PC-3 (cell line): ENCODE results near the gene CYTH1. TPM values are rescaled to one million over a fixed set of nuclear protein-coding genes. Genes with fewer than 3 reads are reported as not detected.
"Not testable (repeated sequence)": the region's sequence is repeated elsewhere in the genome, so short reads cannot be mapped to it uniquely, and the experiment has no call there.

Experiments
- ATAC-seq: fragments of 200-7000 bp; cut with Tn5 transposase; 2 replicates; pipeline ENCODE4 v1.9.1; 2020; ENCODE audit warnings: mild to moderate bottlenecking, moderate library complexity
- BruUV-seq: library from RNA; stranded (reverse); fragments of 400-500 nt; replicated peaks from 2 replicates; lab custom pipeline; 2021; lab: Mats Ljungman, UMichigan
- CTCF ChIA-PET: fragments of 300-600 bp; sonication (Branson Sonifier 250); formaldehyde crosslinking; loops from one replicate; lab custom pipeline; 2022; ENCODE audit warnings: antibody characterized with exemption; lab: Charles Lee
- POLR2A ChIA-PET: fragments of 300-600 bp; sonication (Branson Sonifier 250); formaldehyde crosslinking; loops from one replicate; lab custom pipeline; 2022; ENCODE audit warnings: antibody characterized with exemption; ENCODE audit not compliant: unreplicated experiment; lab: Charles Lee
- DNase-seq: peaks from one replicate; pipeline ENCODE4 v3.0.0-alpha.2; 2015
- H2AFZ ChIP-seq: fragments of 300-600 bp; sonication (generic); 2 replicates; pipeline ENCODE4 v1.6.0; 2016; ENCODE audit warnings: antibody characterized with exemption, low read length
- H3F3A ChIP-seq: fragments of 300-600 bp; sonication (generic); one replicate; pipeline ENCODE4 v1.6.0; 2017; ENCODE audit warnings: antibody characterized with exemption, low read length, control low read depth, mild to moderate bottlenecking; ENCODE audit not compliant: unreplicated experiment
- H3K27ac ChIP-seq: fragments of 300-600 bp; sonication (generic); 2 replicates; pipeline ENCODE4 v1.5.1; 2016; ENCODE audit warnings: mild to moderate bottlenecking, low read length
- H3K27me3 ChIP-seq: fragments of 300-600 bp; sonication (generic); 2 replicates; pipeline ENCODE4 v1.6.1; 2016; ENCODE audit warnings: low read length, mixed read lengths
- H3K36me3 ChIP-seq: fragments of 300-600 bp; sonication (generic); 2 replicates; pipeline ENCODE4 v1.6.1; 2016; ENCODE audit warnings: low read depth, mixed run types, low read length, mixed read lengths
- H3K4me1 ChIP-seq: fragments of 300-600 bp; sonication (generic); 2 replicates; pipeline ENCODE4 v1.5.1; 2016; ENCODE audit warnings: low read length; ENCODE audit not compliant: insufficient read depth
- H3K4me2 ChIP-seq: fragments of 300-600 bp; sonication (generic); 2 replicates; pipeline ENCODE4 v1.6.0; 2016; ENCODE audit warnings: low read length
- H3K4me3 ChIP-seq: fragments of 300-600 bp; sonication (generic); 2 replicates; pipeline ENCODE4 v1.5.1; 2016; ENCODE audit warnings: mild to moderate bottlenecking, low read length, mixed read lengths
- H3K79me2 ChIP-seq: fragments of 300-600 bp; sonication (generic); 2 replicates; pipeline ENCODE4 v1.6.1; 2017; ENCODE audit warnings: low read length, mixed read lengths
- H3K9ac ChIP-seq: fragments of 300-600 bp; sonication (generic); 2 replicates; pipeline ENCODE4 v1.6.0; 2016; ENCODE audit warnings: mild to moderate bottlenecking, low read length
- H3K9me2 ChIP-seq: fragments of 300-600 bp; sonication (generic); replicated peaks from 2 replicates; pipeline ENCODE4 v1.6.1; 2016; ENCODE audit warnings: mixed run types, low read length, mixed read lengths
- H3K9me3 ChIP-seq: fragments of 300-600 bp; sonication (generic); 2 replicates; pipeline ENCODE4 v1.6.1; 2016; ENCODE audit warnings: low read length, mixed read lengths
- H4K20me1 ChIP-seq: fragments of 300-600 bp; sonication (generic); 2 replicates; pipeline ENCODE4 v1.6.1; 2016; ENCODE audit warnings: low read length, mixed read lengths
- CTCF ChIP-seq: fragments of 300-600 bp; sonication (generic); conservative IDR thresholded peaks from 2 replicates; pipeline ENCODE4 v1.5.1; 2017; ENCODE audit warnings: antibody characterized with exemption, low read depth, mild to moderate bottlenecking, low read length
- EZH2 ChIP-seq: fragments of 300-600 bp; sonication (generic); IDR thresholded peaks from one replicate; pipeline ENCODE4 v1.6.1; 2017; ENCODE audit warnings: antibody characterized with exemption, mild to moderate bottlenecking, low read length; ENCODE audit not compliant: unreplicated experiment
- EZH2phosphoT487 ChIP-seq: fragments of 300-600 bp; sonication (generic); IDR thresholded peaks from 2 replicates; pipeline ENCODE4 v1.6.1; 2018; ENCODE audit warnings: mild to moderate bottlenecking, antibody characterized with exemption, low read length, borderline replicate concordance
- intact Hi-C: fragments of 100-400 bp; cut with micrococcal nuclease; formaldehyde crosslinking; loops from 2 replicates; pipeline ENCODE4 v1.9.0; 2023
- total RNA-seq: library from RNA; depleted of rRNA; stranded (reverse); fragments of >200 nt; gene quantifications from 2 replicates; pipeline ENCODE4 v1.2.3, GENCODE V29; 2014

CYTH1 gene
- total RNA-seq, 1 experiment from 2014 or later = 29.7 TPM

- POLR2A ChIA-PET = no interaction called here
- no peaks in the 10 kb centered on the region for H4K20me1 ChIP-seq
- intact Hi-C loops = no loop called here
Measured at GRCh38 chr17:78672005-78672404, 110.1 kb downstream of the CYTH1 start.

GRCh38 chr17:78671726-78672001, 110.4 kb downstream of the CYTH1 start:
- intact Hi-C loops, H3K27ac ChIP-seq, H3K4me1 ChIP-seq: not testable (repeated sequence)

More at GRCh38 chr17:78672005-78672404, 110.1 kb downstream of the CYTH1 start:
- no peak overlapping the region for H3K9ac ChIP-seq
- H3K36me3 ChIP-seq = no peaks in the 10 kb centered on the region
- CTCF ChIA-PET = no interaction called here
- H3K9me3 ChIP-seq = no peaks in the 10 kb centered on the region
- no TSS peak for BruUV-seq
- H3K4me3 ChIP-seq = no peak overlapping the region
- H2AFZ ChIP-seq = no peak overlapping the region
- no peaks in the 10 kb centered on the region for H3F3A ChIP-seq
- H3K9me2 ChIP-seq = no peaks in the 10 kb centered on the region
- DNase-seq = no peak
- no peaks in the 10 kb centered on the region for H3K4me1 ChIP-seq
- H3K4me2 ChIP-seq = no peak overlapping the region
- no peak overlapping the region for H3K27ac ChIP-seq
- TF ChIP-seq CTCF = no peak
- no peak for TF ChIP-seq EZH2phosphoT487
- TF ChIP-seq EZH2 = no peak
- no peak for ATAC-seq
- H3K79me2 ChIP-seq = no peaks in the 10 kb centered on the region
- no peaks in the 10 kb centered on the region for H3K27me3 ChIP-seq

DNA sequence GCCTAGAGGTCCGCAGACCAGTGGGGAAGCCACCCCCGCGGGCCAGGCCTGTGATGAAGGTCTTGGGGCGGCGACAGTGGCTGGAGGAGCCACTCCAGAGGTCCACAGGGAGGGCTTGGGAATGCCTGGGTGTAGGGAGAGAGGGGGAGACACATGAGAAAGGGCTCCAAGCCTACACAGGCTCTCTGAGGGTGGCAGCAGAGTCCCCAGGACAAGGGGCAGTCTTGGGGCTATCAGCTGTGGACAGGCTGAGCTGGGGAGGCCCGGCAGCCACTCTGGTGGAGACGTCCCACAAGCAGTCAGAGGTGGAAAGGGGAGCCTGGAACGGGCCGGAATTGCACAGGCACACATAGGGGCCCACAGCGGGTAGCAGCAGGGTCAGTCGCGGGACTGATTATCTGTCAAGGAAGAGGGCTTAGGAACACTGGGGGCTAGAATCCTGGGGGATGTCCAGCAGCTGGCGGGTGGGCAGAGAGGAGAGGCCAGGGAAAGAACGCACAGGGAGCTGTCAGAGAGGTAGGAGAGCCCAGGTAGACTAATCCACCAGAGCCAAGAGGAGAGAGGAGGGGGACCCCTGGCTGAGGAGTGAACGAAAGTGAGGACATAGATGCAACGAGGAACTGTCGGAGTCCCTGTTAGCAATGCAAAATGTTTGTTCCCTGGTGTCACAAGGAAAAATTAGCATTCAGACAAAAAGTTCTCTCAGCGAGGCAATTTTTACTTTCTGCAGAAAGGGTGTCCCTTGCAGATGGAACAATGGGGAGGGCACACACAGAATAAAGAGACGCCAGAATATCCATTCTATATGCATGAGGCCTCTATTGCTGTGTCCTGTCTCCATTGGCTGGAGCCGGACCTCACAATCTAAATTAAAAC, 111.0 kb downstream of the CYTH1 start:
- Histone ChIP-seq H3K9ac (no peak overlapping the region), H3K4me1 (peaks cover 4% of the 10 kb centered on the region; the same call in 1 of the 2 replicates), H3F3A (no peaks in the 10 kb centered on the region), H4K20me1 (no peaks in the 10 kb centered on the region), H3K9me2 (no peaks in the 10 kb centered on the region), H3K4me3 (no peak overlapping the region), H3K9me3 (no peaks in the 10 kb centered on the region), H3K36me3 (no peaks in the 10 kb centered on the region), H3K27ac (no peak overlapping the region), H3K27me3 (no peaks in the 10 kb centered on the region), H3K79me2 (no peaks in the 10 kb centered on the region), H3K4me2 (no peak overlapping the region), H2AFZ (no peak overlapping the region)
- intact Hi-C loops = no loop called here
- BruUV-seq = no TSS peak
- no peak for ATAC-seq
- TF ChIP-seq EZH2phosphoT487 (no peak), EZH2 (no peak), CTCF (no peak)
- DNase-seq = no peak
- POLR2A ChIA-PET = interaction anchor here (0.5 kb wide), 1 partner anchor 448 kb away, joined by 18 read pairs; no protein-coding TSS in a partner anchor
- CTCF ChIA-PET = no interaction called here

More at GRCh38 chr17:78671726-78672001, 110.4 kb downstream of the CYTH1 start:
- H3K27me3 ChIP-seq, CTCF ChIA-PET, H3K4me3 ChIP-seq, H4K20me1 ChIP-seq, H3F3A ChIP-seq, ATAC-seq, H3K36me3 ChIP-seq, H3K9me3 ChIP-seq, H2AFZ ChIP-seq, POLR2A ChIA-PET, H3K9ac ChIP-seq, H3K79me2 ChIP-seq, DNase-seq, BruUV-seq, H3K9me2 ChIP-seq, H3K4me2 ChIP-seq: not testable (repeated sequence)
